Endothelial cell (in vitro differentiated cells): ENCODE measurements around the gene PHLDA2. TPM values are rescaled to one million over a fixed set of nuclear protein-coding genes. Genes with fewer than 3 reads are reported as not detected.

Source experiments
- DNase-seq: peaks from one replicate; pipeline ENCODE4 v3.0.0; 2021; ENCODE audit warnings: low spot score
- H3K27ac Mint-ChIP-seq: one replicate; pipeline ENCODE4 v1.8.0; 2021; ENCODE audit warnings: mixed read lengths, inconsistent platforms; ENCODE audit not compliant: unreplicated experiment
- H3K27me3 Mint-ChIP-seq: one replicate; pipeline ENCODE4 v1.8.0; 2021; ENCODE audit warnings: mild to moderate bottlenecking, moderate library complexity, mixed read lengths, inconsistent platforms; ENCODE audit not compliant: unreplicated experiment
- H3K36me3 Mint-ChIP-seq: one replicate; pipeline ENCODE4 v1.8.0; 2021; ENCODE audit warnings: mild to moderate bottlenecking, low read depth, mixed read lengths, inconsistent platforms; ENCODE audit not compliant: unreplicated experiment
- H3K4me1 Mint-ChIP-seq: one replicate; pipeline ENCODE4 v1.8.0; 2021; ENCODE audit warnings: mild to moderate bottlenecking, mixed read lengths, inconsistent platforms; ENCODE audit not compliant: unreplicated experiment
- H3K4me3 Mint-ChIP-seq: one replicate; pipeline ENCODE4 v1.8.0; 2021; ENCODE audit warnings: mild to moderate bottlenecking, mixed read lengths, inconsistent platforms; ENCODE audit not compliant: unreplicated experiment
- H3K9me3 Mint-ChIP-seq: one replicate; pipeline ENCODE4 v1.8.0; 2021; ENCODE audit warnings: mixed read lengths, inconsistent platforms; ENCODE audit not compliant: unreplicated experiment
- CTCF ChIP-seq: fragments of 200-600 bp; sonication (generic); IDR thresholded peaks from one replicate; pipeline ENCODE4 v1.5.0; 2021; ENCODE audit warnings: antibody characterized with exemption; ENCODE audit not compliant: unreplicated experiment
- total RNA-seq: library from RNA; stranded (reverse); fragmentation: NEBNext Ultra II Directional; extraction: Animal tissue kit (Norgen Biotek cat#: 25700); gene quantifications from one replicate; pipeline ENCODE4 v1.2.1, GENCODE V29; 2021; ENCODE audit not compliant: unreplicated experiment

Gene PHLDA2
- total RNA-seq, 1 donor from 2014 or later: 8.1 TPM

GRCh38 chr11:2896047-2896446, 33.2 kb downstream of the PHLDA2 start:
- H3K36me3 Mint-ChIP-seq: peaks cover 4% of the 10 kb centered on the region
- no peak for TF ChIP-seq CTCF

GRCh38 chr11:2893935-2894334, 35.3 kb downstream of the PHLDA2 start:
- Mint-ChIP-seq H3K27ac (no peak overlapping the region), H3K36me3 (no peaks in the 10 kb centered on the region), H3K4me1 (peaks cover 16% of the 10 kb centered on the region), H3K9me3 (no peaks in the 10 kb centered on the region), H3K27me3 (peaks cover 3% of the 10 kb centered on the region), H3K4me3 (peak overlapping the region; percentile 50)
- no peak for DNase-seq
- no peak for TF ChIP-seq CTCF

More at GRCh38 chr11:2896047-2896446, 33.2 kb downstream of the PHLDA2 start:
- no peak for DNase-seq
- H3K27me3 Mint-ChIP-seq: peaks cover 7% of the 10 kb centered on the region
- H3K4me3 Mint-ChIP-seq: no peak overlapping the region
- H3K9me3 Mint-ChIP-seq: no peaks in the 10 kb centered on the region
- no peak overlapping the region for H3K27ac Mint-ChIP-seq
- H3K4me1 Mint-ChIP-seq: peaks cover 28% of the 10 kb centered on the region

- TF ChIP-seq CTCF: no peak
- H3K9me3 Mint-ChIP-seq: no peaks in the 10 kb centered on the region
- H3K4me3 Mint-ChIP-seq: no peak overlapping the region
- H3K27ac Mint-ChIP-seq: no peak overlapping the region
- no peaks in the 10 kb centered on the region for H3K36me3 Mint-ChIP-seq
- peaks cover 7% of the 10 kb centered on the region for H3K4me1 Mint-ChIP-seq
- no peak for DNase-seq
- H3K27me3 Mint-ChIP-seq: peaks cover 3% of the 10 kb centered on the region
Measured at GRCh38 chr11:2892967-2893528, 36.2 kb downstream of the PHLDA2 start.

- Mint-ChIP-seq H3K27me3 (peaks cover 3% of the 10 kb centered on the region), H3K4me1 (peaks cover 4% of the 10 kb centered on the region), H3K4me3 (no peak overlapping the region), H3K36me3 (no peaks in the 10 kb centered on the region), H3K9me3 (no peaks in the 10 kb centered on the region), H3K27ac (no peak overlapping the region)
- TF ChIP-seq CTCF: peak; percentile 92
- DNase-seq: peak; percentile 75
Measured at GRCh38 chr11:2892215-2892966, 36.8 kb downstream of the PHLDA2 start.
